A549 (cell line): ENCODE measurements around the gene ERFL. TPM values are rescaled to one million over a fixed set of nuclear protein-coding genes. Genes with fewer than 3 reads are reported as not detected.

Experiments
- ATAC-seq, 2 experiments: fragments of 200-7000 bp in 1 of 2; fragments of >200 bp in 1 of 2; cut with Nextera tagmentation in 1 of 2; cut with Tn5 transposase in 1 of 2; 3 replicates each; pipeline versions ENCODE4 v1.8.0 to v1.9.1; 2018 to 2020; ENCODE audit warnings: mild to moderate bottlenecking in 1 of 2, moderate library complexity in 1 of 2
- CTCF ChIA-PET: fragments of 300-600 bp; sonication (Branson Sonifier 250); formaldehyde crosslinking; extraction: SDS; loops from one replicate; lab custom pipeline; 2021; ENCODE audit warnings: antibody characterized with exemption, inconsistent platforms; lab: Yijun Ruan, JAX
- POLR2A ChIA-PET: fragments of 350-600 bp; formaldehyde crosslinking; extraction: SDS; loops from one replicate; lab custom pipeline; 2021; ENCODE audit warnings: antibody characterized with exemption, inconsistent platforms; lab: Yijun Ruan, JAX
- DNase-seq, 2 experiments: peaks; one replicate each; pipeline versions ENCODE4 v3.0.0 to v3.0.0-alpha.2; 2011 to 2016; ENCODE audit warnings: low read depth in 1 of 2, low spot score in 1 of 2
- FAIRE-seq: peaks from 2 replicates; lab custom pipeline; 2011; peaks lifted over from hg19 to GRCh38; lab: Jason Lieb, UNC
- H3K27ac ChIP-seq, 2 experiments: fragments of >200 bp; sonication (Bioruptor Twin); formaldehyde crosslinking; 3 replicates each; pipeline ENCODE4 v1.5.1; 2016 to 2017
- H3K4me1 ChIP-seq: fragments of >200 bp; sonication (Bioruptor Twin); formaldehyde crosslinking; 3 replicates; pipeline ENCODE4 v1.6.1; 2016
- H3K4me2 ChIP-seq: fragments of >200 bp; sonication (Bioruptor Twin); formaldehyde crosslinking; 3 replicates; pipeline ENCODE4 v1.6.1; 2016
- H3K4me3 ChIP-seq: fragments of >200 bp; sonication (Bioruptor Twin); formaldehyde crosslinking; 3 replicates; pipeline ENCODE4 v1.5.1; 2016
- H3K9me3 ChIP-seq: fragments of >200 bp; sonication (Bioruptor Twin); formaldehyde crosslinking; 3 replicates; pipeline ENCODE4 v1.6.1; 2016
- BCL3 ChIP-seq: fragments of >200 bp; sonication (Bioruptor Twin); formaldehyde crosslinking; IDR thresholded peaks from 3 replicates; pipeline ENCODE4 v1.6.1; 2016
- CBX2 ChIP-seq: fragments of 200-600 bp; sonication (generic); IDR thresholded peaks from 2 replicates; pipeline ENCODE4 v1.6.1; 2016; ENCODE audit warnings: low read depth, mild to moderate bottlenecking, borderline replicate concordance
- CBX8 ChIP-seq: fragments of 200-600 bp; sonication (generic); IDR thresholded peaks from 2 replicates; pipeline ENCODE4 v1.6.1; 2016
- CEBPB ChIP-seq, 2 experiments: fragments of >200 bp in 1 of 2; sonication (Bioruptor Twin) in 1 of 2; formaldehyde crosslinking in 1 of 2; IDR thresholded peaks; 2 replicates each; pipeline ENCODE4 v1.6.1; 2012 to 2016
- CHD4 ChIP-seq: fragments of 200-600 bp; sonication (generic); IDR thresholded peaks from 2 replicates; pipeline ENCODE4 v1.6.1; 2016; ENCODE audit warnings: antibody characterized with exemption, mild to moderate bottlenecking, borderline replicate concordance
- EHMT2 ChIP-seq: fragments of 200-600 bp; sonication (generic); IDR thresholded peaks from 2 replicates; pipeline ENCODE4 v1.6.1; 2016; ENCODE audit warnings: antibody characterized with exemption, low read depth, mild to moderate bottlenecking, moderate library complexity
- ESRRA ChIP-seq: fragments of 150-350 bp; IDR thresholded peaks from 2 replicates; pipeline ENCODE4 v1.6.1; 2014; ENCODE audit warnings: mild to moderate bottlenecking, low read length, borderline replicate concordance
- FOSB ChIP-seq: fragments of 250-450 bp; sonication (Bioruptor Pico); IDR thresholded peaks from 2 replicates; pipeline ENCODE4 v1.5.0; 2020; ENCODE audit warnings: mild to moderate bottlenecking, moderate library complexity
- GATA3 ChIP-seq: IDR thresholded peaks from 2 replicates; pipeline ENCODE4 v1.6.1; 2012; ENCODE audit warnings: borderline replicate concordance
- HDAC2 ChIP-seq: fragments of 200-600 bp; sonication (generic); IDR thresholded peaks from 2 replicates; pipeline ENCODE4 v1.6.1; 2016
- HES2 ChIP-seq: fragments of >200 bp; sonication (Bioruptor Twin); formaldehyde crosslinking; IDR thresholded peaks from 2 replicates; pipeline ENCODE4 v1.6.1; 2016
- HMGXB4 ChIP-seq: fragments of 250-450 bp; sonication (Bioruptor Pico); IDR thresholded peaks from 2 replicates; pipeline ENCODE4 v1.5.0; 2021; ENCODE audit warnings: mild to moderate bottlenecking, moderate library complexity, borderline replicate concordance
- HOXB13 ChIP-seq: fragments of 250-450 bp; sonication (Bioruptor Pico); IDR thresholded peaks from 2 replicates; pipeline ENCODE4 v1.5.0; 2020; ENCODE audit warnings: low read depth, mild to moderate bottlenecking, moderate library complexity
- JUN ChIP-seq, 2 experiments: fragments of >200 bp; sonication (Bioruptor Twin); formaldehyde crosslinking; IDR thresholded peaks; 2 replicates in 1 of 2; 3 replicates in 1 of 2; pipeline ENCODE4 v1.6.1; 2016 to 2017
- JUNB ChIP-seq: fragments of >200 bp; sonication (Bioruptor Twin); formaldehyde crosslinking; IDR thresholded peaks from 2 replicates; pipeline ENCODE4 v1.6.1; 2016
- KDM1A ChIP-seq: fragments of 200-600 bp; sonication (generic); IDR thresholded peaks from 2 replicates; pipeline ENCODE4 v1.6.1; 2016; ENCODE audit warnings: low read depth, mild to moderate bottlenecking
- KDM5A ChIP-seq: fragments of 200-600 bp; sonication (generic); IDR thresholded peaks from 2 replicates; pipeline ENCODE4 v1.6.1; 2016; ENCODE audit warnings: antibody characterized with exemption, mild to moderate bottlenecking
- MAFK ChIP-seq: fragments of 450-650 bp; IDR thresholded peaks from 2 replicates; pipeline ENCODE4 v1.6.1; 2014; ENCODE audit not compliant: partially characterized antibody
- MAZ ChIP-seq: fragments of 150-350 bp; IDR thresholded peaks from 2 replicates; pipeline ENCODE4 v1.6.1; 2014; ENCODE audit warnings: antibody characterized with exemption, low read depth, low read length, borderline replicate concordance
- MYC ChIP-seq: IDR thresholded peaks from 2 replicates; pipeline ENCODE4 v1.6.1; 2012; ENCODE audit warnings: mild to moderate bottlenecking, inconsistent platforms, low read length, improper control_type of control experiment, borderline replicate concordance
- NR3C1 ChIP-seq: fragments of >200 bp; sonication (Bioruptor Twin); formaldehyde crosslinking; IDR thresholded peaks from 3 replicates; pipeline ENCODE4 v1.6.1; 2017
- POLR2AphosphoS2 ChIP-seq: conservative IDR thresholded peaks from 2 replicates; pipeline ENCODE4 v1.6.1; 2012; ENCODE audit warnings: low read length, improper control_type of control experiment, inconsistent platforms
- RARB ChIP-seq: fragments of 250-450 bp; sonication (Bioruptor Pico); IDR thresholded peaks from 2 replicates; pipeline ENCODE4 v1.8.0; 2021; ENCODE audit warnings: mild to moderate bottlenecking, moderate library complexity
- RCOR1 ChIP-seq: fragments of 150-350 bp; IDR thresholded peaks from 2 replicates; pipeline ENCODE4 v1.6.1; 2014; ENCODE audit warnings: antibody characterized with exemption, low read length, low read depth
- ZC3H11A ChIP-seq: fragments of 450-650 bp; IDR thresholded peaks from 2 replicates; pipeline ENCODE4 v1.6.1; 2014; ENCODE audit warnings: antibody characterized with exemption, mild to moderate bottlenecking
- ZFP36 ChIP-seq: fragments of 450-650 bp; IDR thresholded peaks from 2 replicates; pipeline ENCODE4 v1.6.1; 2014; ENCODE audit warnings: borderline replicate concordance; ENCODE audit not compliant: partially characterized antibody
- ZNF302 ChIP-seq: fragments of 250-450 bp; sonication (Bioruptor Pico); IDR thresholded peaks from 2 replicates; pipeline ENCODE4 v1.9.0; 2021; ENCODE audit warnings: inconsistent platforms, mild to moderate bottlenecking, moderate library complexity
- ZSCAN20 ChIP-seq: fragments of 250-450 bp; sonication (Bioruptor Pico); IDR thresholded peaks from 2 replicates; pipeline ENCODE4 v1.8.0; 2022; ENCODE audit warnings: mild to moderate bottlenecking, moderate library complexity
- WGBS: methylation state at CpG from one replicate; pipeline ENCODE4 v1.1.6; 2017; ENCODE audit errors: missing lambda C conversion rate; 5-methylcytosine and 5-hydroxymethylcytosine counted together
- polyA plus RNA-seq, 4 experiments: library from polyadenylated mRNA; depleted of rRNA in 3 of 4; stranded (reverse); fragments of >200 nt; fragmentation: RNase III in 1 of 4; extraction: RNeasy Plus Mini Kit Qiagen cat#74134 plus additional on column Dnase treatment in 1 of 4; gene quantifications; 2 replicates in 3 of 4; 3 replicates in 1 of 4; pipeline ENCODE4 v1.2.3, GENCODE V29; 2011 to 2017
- TF ChIP-seq, protein P1 (sequence below): fragments of 150-350 bp; IDR thresholded peaks from 2 replicates; pipeline ENCODE4 v1.6.1; 2014; ENCODE audit warnings: low read depth, mild to moderate bottlenecking, low read length
- TF ChIP-seq, protein P2 (sequence below): IDR thresholded peaks from 2 replicates; pipeline ENCODE4 v1.6.1; 2012; ENCODE audit warnings: low read depth, borderline replicate concordance

The ERFL gene
- polyA plus RNA-seq, 2 of the 4 experiments (the other 2 are of a cell fraction) = 0.15 to 0.19 TPM

GRCh38 chr19:41918095-41918494 is 10.2 kb downstream of the ERFL start:
- peaks cover 15% of the 10 kb centered on the region for H3K4me1 ChIP-seq
- DNase-seq = no peak
- H3K4me2 ChIP-seq = no peak overlapping the region
- ChIA-PET CTCF (no interaction called here), POLR2A (no interaction called here)
- H3K9me3 ChIP-seq = no peaks in the 10 kb centered on the region
- H3K4me3 ChIP-seq = no peak overlapping the region
- ATAC-seq = no peak
- TF ChIP-seq MYC (no peak), POLR2AphosphoS2 (no peak), ESRRA (no peak), ZFP36 (no peak), RARB (CRISPR knock-in tag) (no peak), GATA3 (no peak), MAZ (no peak), HOXB13 (CRISPR knock-in tag) (no peak), JUN (IDR thresholded peaks at IDR 0.05) (no peak)
- FAIRE-seq = no peak
- no peak overlapping the region for H3K27ac ChIP-seq
- 71% methylated on average over 6 of the region's 6 CpGs for WGBS

- no peak overlapping the region for H3K27ac ChIP-seq
- ChIA-PET CTCF (interaction anchor here (0.5 kb wide), 1 partner anchor 19 kb away, joined by 3 read pairs; no protein-coding TSS in a partner anchor), POLR2A (no interaction called here)
- DNase-seq (no peak), FAIRE-seq (no peak), ATAC-seq (no peak)
- TF ChIP-seq HDAC2 (no peak), ZFP36 (no peak), CBX8 (no peak), KDM5A (no peak), FOSB (CRISPR knock-in tag) (no peak), KDM1A (no peak), ZC3H11A (no peak)
- TF ChIP-seq, protein P1, sequence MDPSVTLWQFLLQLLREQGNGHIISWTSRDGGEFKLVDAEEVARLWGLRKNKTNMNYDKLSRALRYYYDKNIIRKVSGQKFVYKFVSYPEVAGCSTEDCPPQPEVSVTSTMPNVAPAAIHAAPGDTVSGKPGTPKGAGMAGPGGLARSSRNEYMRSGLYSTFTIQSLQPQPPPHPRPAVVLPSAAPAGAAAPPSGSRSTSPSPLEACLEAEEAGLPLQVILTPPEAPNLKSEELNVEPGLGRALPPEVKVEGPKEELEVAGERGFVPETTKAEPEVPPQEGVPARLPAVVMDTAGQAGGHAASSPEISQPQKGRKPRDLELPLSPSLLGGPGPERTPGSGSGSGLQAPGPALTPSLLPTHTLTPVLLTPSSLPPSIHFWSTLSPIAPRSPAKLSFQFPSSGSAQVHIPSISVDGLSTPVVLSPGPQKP = no peak
- H3K4me2 ChIP-seq = no peak overlapping the region
- WGBS = 66% methylated on average over 12 of the region's 12 CpGs
- H3K4me3 ChIP-seq = no peak overlapping the region
- peaks cover 17% of the 10 kb centered on the region for H3K4me1 ChIP-seq
- H3K9me3 ChIP-seq = no peaks in the 10 kb centered on the region
Observed at GRCh38 chr19:41917676-41918075, 10.6 kb downstream of the ERFL start.

GRCh38 chr19:41915776-41916414 is 12.4 kb downstream of the ERFL start:
- CTCF ChIA-PET = no interaction called here
- no peak for TF ChIP-seq ZNF302 (CRISPR knock-in tag)
- no peak for TF ChIP-seq HMGXB4
- no peak for TF ChIP-seq ZSCAN20 (CRISPR knock-in tag)
- no peak for TF ChIP-seq CEBPB (IDR thresholded peaks at IDR 0.05)
- no peak for TF ChIP-seq CBX2
- TF ChIP-seq JUNB = no peak
- no peak for TF ChIP-seq BCL3
- no peak for TF ChIP-seq MAFK
- TF ChIP-seq HES2 = no peak
- no peak for TF ChIP-seq RCOR1
- no peak for TF ChIP-seq CHD4
- TF ChIP-seq, protein P2, sequence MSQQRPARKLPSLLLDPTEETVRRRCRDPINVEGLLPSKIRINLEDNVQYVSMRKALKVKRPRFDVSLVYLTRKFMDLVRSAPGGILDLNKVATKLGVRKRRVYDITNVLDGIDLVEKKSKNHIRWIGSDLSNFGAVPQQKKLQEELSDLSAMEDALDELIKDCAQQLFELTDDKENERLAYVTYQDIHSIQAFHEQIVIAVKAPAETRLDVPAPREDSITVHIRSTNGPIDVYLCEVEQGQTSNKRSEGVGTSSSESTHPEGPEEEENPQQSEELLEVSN = no peak
- TF ChIP-seq EHMT2 = no peak
- no peak for TF ChIP-seq HDAC2
- TF ChIP-seq MYC = no peak
- no peak for TF ChIP-seq NR3C1

More at GRCh38 chr19:41915776-41916414, 12.4 kb downstream of the ERFL start:
- 70% methylated on average over 27 of the region's 27 CpGs for WGBS
- Histone ChIP-seq H3K4me1 (peaks cover 17% of the 10 kb centered on the region), H3K9me3 (no peaks in the 10 kb centered on the region), H3K4me3 (no peak overlapping the region; the same call in 2 of the 3 replicates), H3K27ac (no peak overlapping the region), H3K4me2 (peak overlapping the region; percentile 85; the same call in 2 of the 3 replicates)
- ATAC-seq (no peak), DNase-seq (no peak), FAIRE-seq (no peak)
- POLR2A ChIA-PET = no interaction called here
